Glomerular endothelial cell (primary cell): Measurements from ENCODE around the gene UGT3A2. TPM values are rescaled to one million over a fixed set of nuclear protein-coding genes. Genes with fewer than 3 reads are reported as not detected.

ENCODE experiments used
- DNase-seq: peaks from one replicate; pipeline ENCODE4 v3.0.0-alpha.2; 2011; ENCODE audit warnings: low read depth, low spot score; ENCODE audit errors: extremely low read depth
- total RNA-seq: library from RNA; depleted of rRNA; stranded (reverse); fragments of >200 nt; gene quantifications from 2 replicates; pipeline ENCODE4 v1.2.3, GENCODE V29; 2015

Gene UGT3A2
- total RNA-seq, 1 donor from 2014 or later: not detected

- no peak for DNase-seq
These were observed 57.0 kb downstream of the UGT3A2 start for GRCh38 chr5:36009698-36010097.

- no peak for DNase-seq
These were observed 59.3 kb downstream of the UGT3A2 start for GRCh38 chr5:36007366-36007765.

- no peak for DNase-seq
These were observed 60.5 kb downstream of the UGT3A2 start for GRCh38 chr5:36006163-36006562.

- no peak for DNase-seq
These were observed 65.7 kb downstream of the UGT3A2 start for GRCh38 chr5:36001032-36001431.

GRCh38 chr5:35999547-35999946 lies 67.1 kb downstream of the UGT3A2 start:
- DNase-seq: no peak

GRCh38 chr5:35996076-35996475 lies 70.6 kb downstream of the UGT3A2 start:
- DNase-seq: no peak

- DNase-seq: no peak
These were observed 75.6 kb downstream of the UGT3A2 start, which contains the start of gene UGT3A1 for GRCh38 chr5:35990941-35991611. UGT3A1 (minus strand) TSS chr5:35991390; CDS start chr5:35991240, 150 bp downstream.

- no peak for DNase-seq
These were observed 76.2 kb downstream of the UGT3A2 start for GRCh38 chr5:35990520-35990919.

- DNase-seq: no peak
These were observed 78.2 kb downstream of the UGT3A2 start for GRCh38 chr5:35988529-35988928.

- DNase-seq: no peak
These were observed 78.9 kb downstream of the UGT3A2 start for GRCh38 chr5:35987776-35988175.

Other genes with a start within 250 kb of the UGT3A2 start
- 0.82 and 6.0 TPM in 2 replicates for gene IL7R, start 210.0 kb downstream of the UGT3A2 start, total RNA-seq
- gene CAPSL, start 128.3 kb downstream of the UGT3A2 start, total RNA-seq: not detected in 2 replicates
- not detected in 2 replicates for gene UGT3A1, start 75.5 kb downstream of the UGT3A2 start, total RNA-seq
- gene LMBRD2, start 85.0 kb upstream of the UGT3A2 start, total RNA-seq: 3.8 and 4.3 TPM in 2 replicates
- 16.5 and 17.9 TPM in 2 replicates for gene SKP2, start 85.2 kb upstream of the UGT3A2 start, total RNA-seq
- gene NADK2, start 175.0 kb upstream of the UGT3A2 start, total RNA-seq: 8.7 and 9.6 TPM in 2 replicates
- gene RANBP3L, start 235.0 kb upstream of the UGT3A2 start, total RNA-seq: not detected in 2 replicates